Neural cell (in vitro differentiated cells): ENCODE measurements around the gene NPHP4. TPM values are rescaled to one million over a fixed set of nuclear protein-coding genes. Genes with fewer than 3 reads are reported as not detected.

Experiments
- H2AFZ ChIP-seq: fragments of 200-600, 300-800 bp; sonication (generic), shearing (Covaris generic); 2 replicates; pipeline ENCODE4 v1.6.0; 2014; ENCODE audit warnings: low read depth, mild to moderate bottlenecking, antibody characterized with exemption, low read length, moderate library complexity
- H3F3A ChIP-seq: fragments of 200-600 bp; shearing (Covaris generic); 2 replicates; pipeline ENCODE4 v1.6.1; 2016; ENCODE audit warnings: mild to moderate bottlenecking, moderate library complexity, mixed read lengths, antibody characterized with exemption, low read length; ENCODE audit not compliant: insufficient read depth, poor library complexity, severe bottlenecking
- H3K27ac ChIP-seq: fragments of 200-600, 300-800 bp; sonication (generic), shearing (Covaris generic); 2 replicates; pipeline ENCODE4 v1.5.1; 2014; ENCODE audit warnings: mild to moderate bottlenecking, low read length, moderate library complexity
- H3K27me3 ChIP-seq: fragments of 300-800, 200-600 bp; sonication (generic), shearing (Covaris generic); 2 replicates; pipeline ENCODE4 v1.6.0; 2014; ENCODE audit warnings: mild to moderate bottlenecking, low read depth, low read length, moderate library complexity; ENCODE audit not compliant: insufficient read depth
- H3K36me3 ChIP-seq: fragments of 300-800, 200-600 bp; sonication (generic), shearing (Covaris generic); 2 replicates; pipeline ENCODE4 v1.5.1; 2014; ENCODE audit warnings: mild to moderate bottlenecking, antibody characterized with exemption, low read length, moderate library complexity; ENCODE audit not compliant: insufficient read depth
- H3K4me2 ChIP-seq: fragments of 300-800, 200-600 bp; sonication (generic), shearing (Covaris generic); 2 replicates; pipeline ENCODE4 v1.6.0; 2014; ENCODE audit warnings: mild to moderate bottlenecking, low read length
- H3K4me3 ChIP-seq: fragments of 300-800, 200-600 bp; sonication (generic), shearing (Covaris generic); 2 replicates; pipeline ENCODE4 v1.5.1; 2014; ENCODE audit warnings: mild to moderate bottlenecking, low read length, moderate library complexity
- H3K79me2 ChIP-seq: fragments of 200-600 bp; shearing (Covaris generic); replicated peaks from 2 replicates; pipeline ENCODE4 v1.6.0; 2014; ENCODE audit warnings: mild to moderate bottlenecking, low read length, moderate library complexity; ENCODE audit not compliant: insufficient read depth
- H3K9ac ChIP-seq: fragments of 300-800, 200-600 bp; sonication (generic), shearing (Covaris generic); 2 replicates; pipeline ENCODE4 v1.6.1; 2016; ENCODE audit warnings: mild to moderate bottlenecking, low read length, mixed read lengths
- H3K9me2 ChIP-seq: fragments of 200-600 bp; shearing (Covaris generic); 2 replicates; pipeline ENCODE4 v1.6.1; 2016; ENCODE audit warnings: mild to moderate bottlenecking, low read length, mixed read lengths; ENCODE audit not compliant: insufficient read depth
- H3K9me3 ChIP-seq: fragments of 200-600, 300-800 bp; sonication (generic), shearing (Covaris generic); 2 replicates; pipeline ENCODE4 v1.6.1; 2016; ENCODE audit warnings: mild to moderate bottlenecking, mixed run types, low read length, moderate library complexity, mixed read lengths
- H4K20me1 ChIP-seq: fragments of 200-600 bp; shearing (Covaris generic); 2 replicates; pipeline ENCODE4 v1.6.1; 2016; ENCODE audit warnings: mild to moderate bottlenecking, mixed run types; ENCODE audit not compliant: insufficient read depth
- EP300 ChIP-seq: fragments of 450-650 bp; conservative IDR thresholded peaks from 2 replicates; pipeline ENCODE4 v1.6.1; 2014; ENCODE audit warnings: antibody characterized with exemption, mild to moderate bottlenecking, moderate library complexity; ENCODE audit not compliant: poor library complexity, severe bottlenecking
- EZH2 ChIP-seq: fragments of 200-600, 300-800 bp; shearing (Covaris generic), sonication (generic); IDR thresholded peaks from 2 replicates; pipeline ENCODE4 v1.6.1; 2014; ENCODE audit warnings: antibody characterized with exemption, low read length, borderline replicate concordance, mild to moderate bottlenecking; ENCODE audit not compliant: insufficient read depth, poor library complexity, severe bottlenecking
- MXI1 ChIP-seq: fragments of 450-650 bp; conservative IDR thresholded peaks from 2 replicates; pipeline ENCODE4 v1.6.1; 2014; ENCODE audit warnings: antibody characterized with exemption, mild to moderate bottlenecking; ENCODE audit not compliant: poor library complexity, severe bottlenecking
- POLR2AphosphoS5 ChIP-seq: IDR thresholded peaks from 2 replicates; pipeline ENCODE4 v1.6.1; 2012
- RAD21 ChIP-seq: fragments of 450-650 bp; conservative IDR thresholded peaks from 2 replicates; pipeline ENCODE4 v1.6.1; 2014; ENCODE audit warnings: antibody characterized with exemption, mild to moderate bottlenecking, moderate library complexity
- REST ChIP-seq: IDR thresholded peaks from 2 replicates; pipeline ENCODE4 v1.6.1; 2012; ENCODE audit warnings: borderline replicate concordance
- TAF1 ChIP-seq: IDR thresholded peaks from 2 replicates; pipeline ENCODE4 v1.6.1; 2012; ENCODE audit warnings: low read depth
- polyA plus RNA-seq: library from polyadenylated mRNA; depleted of rRNA; stranded (reverse); fragments of >200 nt; gene quantifications from 2 replicates; pipeline ENCODE4 v1.2.3, GENCODE V29; 2014

Gene NPHP4
- polyA plus RNA-seq, 1 donor from 2014 or later, result 17.1 TPM

GRCh38 chr1:5818755-5819154 is 173.5 kb downstream of the NPHP4 start:
- H3K79me2 ChIP-seq, result no peaks in the 10 kb centered on the region
- H3K4me3 ChIP-seq, result no peak overlapping the region
- no peak overlapping the region for H3K4me2 ChIP-seq
- H3K27me3 ChIP-seq, result no peaks in the 10 kb centered on the region
- no peaks in the 10 kb centered on the region for H3K9me2 ChIP-seq
- H2AFZ ChIP-seq, result no peak overlapping the region
- H3K9ac ChIP-seq, result no peak overlapping the region
- no peaks in the 10 kb centered on the region for H4K20me1 ChIP-seq
- H3F3A ChIP-seq, result no peaks in the 10 kb centered on the region
- H3K27ac ChIP-seq, result no peak overlapping the region
- H3K9me3 ChIP-seq, result peaks cover 3% of the 10 kb centered on the region
- TF ChIP-seq MXI1, result no peak
- TF ChIP-seq RAD21, result no peak
- TF ChIP-seq POLR2AphosphoS5, result no peak
- H3K36me3 ChIP-seq, result no peaks in the 10 kb centered on the region

- Histone ChIP-seq H3K9me2 (no peaks in the 10 kb centered on the region), H3K27ac (no peak overlapping the region), H3F3A (no peaks in the 10 kb centered on the region), H3K4me3 (no peak overlapping the region), H3K4me2 (no peak overlapping the region), H4K20me1 (no peaks in the 10 kb centered on the region), H2AFZ (no peak overlapping the region), H3K79me2 (no peaks in the 10 kb centered on the region), H3K27me3 (no peaks in the 10 kb centered on the region), H3K9ac (no peak overlapping the region), H3K9me3 (peaks cover 3% of the 10 kb centered on the region), H3K36me3 (no peaks in the 10 kb centered on the region)
- TF ChIP-seq REST, result no peak
- TF ChIP-seq EZH2, result no peak
- TF ChIP-seq POLR2AphosphoS5, result no peak
These were observed 176.5 kb downstream of the NPHP4 start for GRCh38 chr1:5815716-5816115.

- Histone ChIP-seq H4K20me1 (no peaks in the 10 kb centered on the region), H3K27me3 (no peaks in the 10 kb centered on the region), H2AFZ (no peak overlapping the region), H3K9me2 (no peaks in the 10 kb centered on the region), H3K36me3 (no peaks in the 10 kb centered on the region), H3K9ac (no peak overlapping the region), H3K79me2 (no peaks in the 10 kb centered on the region), H3K9me3 (peaks cover 3% of the 10 kb centered on the region), H3K27ac (no peak overlapping the region), H3F3A (no peaks in the 10 kb centered on the region), H3K4me2 (no peak overlapping the region), H3K4me3 (no peak overlapping the region)
- TF ChIP-seq REST, result no peak
- TF ChIP-seq EP300, result no peak
- TF ChIP-seq EZH2, result no peak
- TF ChIP-seq RAD21, result no peak
- no peak for TF ChIP-seq MXI1
- TF ChIP-seq TAF1, result no peak
- no peak for TF ChIP-seq POLR2AphosphoS5
These were observed 177.0 kb downstream of the NPHP4 start for GRCh38 chr1:5815211-5815610.
